IMR-90 (cell line): ENCODE data around the gene TMCC1. TPM values are rescaled to one million over a fixed set of nuclear protein-coding genes. Genes with fewer than 3 reads are reported as not detected.
A peak's percentile ranks its signal among the peaks of the same experiment; 100 is the strongest.

ENCODE experiments used
- ATAC-seq: fragments of 200-7000 bp; cut with Tn5 transposase; 2 replicates; pipeline ENCODE4 v1.9.1; 2020; ENCODE audit warnings: low read depth, mild to moderate bottlenecking, moderate library complexity
- BruUV-seq: library from RNA; stranded (reverse); fragments of 400-500 nt; replicated peaks from 2 replicates; lab custom pipeline; 2021; lab: Mats Ljungman, UMichigan
- CTCF ChIA-PET: fragments of 300-600 bp; formaldehyde crosslinking; extraction: SDS; loops from one replicate; lab custom pipeline; 2021; ENCODE audit warnings: antibody characterized with exemption; lab: Yijun Ruan, JAX
- POLR2A ChIA-PET: fragments of 300-600 bp; sonication (Branson Sonifier 250); formaldehyde crosslinking; loops from one replicate; lab custom pipeline; 2022; ENCODE audit warnings: antibody characterized with exemption; ENCODE audit not compliant: unreplicated experiment; lab: Charles Lee
- DNase-seq: peaks from one replicate; pipeline ENCODE4 v3.0.0; 2013
- H2AFZ ChIP-seq: replicated peaks from 2 replicates; pipeline ENCODE3; 2013; ENCODE audit warnings: low read length, mild to moderate bottlenecking; ENCODE audit not compliant: poor library complexity
- H2AK5ac ChIP-seq: 2 replicates; pipeline ENCODE4 v1.6.1; 2013; ENCODE audit warnings: low read depth, low read length, inconsistent platforms
- H2AK9ac ChIP-seq: replicated peaks from 2 replicates; pipeline ENCODE3; 2013; ENCODE audit warnings: mild to moderate bottlenecking, low read depth, low read length, moderate library complexity; ENCODE audit not compliant: poor library complexity
- H2BK120ac ChIP-seq: 2 replicates; pipeline ENCODE4 v1.6.1; 2013; ENCODE audit warnings: low read depth, low read length, inconsistent platforms
- H2BK15ac ChIP-seq: 3 replicates; pipeline ENCODE4 v1.6.1; 2013; ENCODE audit warnings: low read depth, low read length, inconsistent platforms
- H2BK20ac ChIP-seq: 2 replicates; pipeline ENCODE4 v1.6.1; 2013; ENCODE audit warnings: low read depth, mild to moderate bottlenecking, inconsistent platforms, low read length, moderate library complexity
- H2BK5ac ChIP-seq: 2 replicates; pipeline ENCODE4 v1.6.1; 2013; ENCODE audit warnings: mild to moderate bottlenecking, low read depth, low read length, inconsistent platforms; ENCODE audit not compliant: poor library complexity, severe bottlenecking
- H3K14ac ChIP-seq: replicated peaks from 2 replicates; pipeline ENCODE4 v1.6.1; 2013; ENCODE audit warnings: low read depth, low read length, inconsistent platforms
- H3K18ac ChIP-seq: 2 replicates; pipeline ENCODE4 v1.6.1; 2013; ENCODE audit warnings: low read depth, low read length, control low read depth
- H3K23ac ChIP-seq: 2 replicates; pipeline ENCODE4 v1.6.1; 2013; ENCODE audit warnings: low read depth, low read length, inconsistent platforms
- H3K27ac ChIP-seq: 2 replicates; pipeline ENCODE4 v1.5.1; 2013; ENCODE audit warnings: mild to moderate bottlenecking, control low read depth, low read length; ENCODE audit not compliant: insufficient read depth
- H3K27me3 ChIP-seq: 2 replicates; pipeline ENCODE4 v1.6.1; 2013; ENCODE audit warnings: low read length; ENCODE audit not compliant: control insufficient read depth, insufficient read depth
- H3K36me3 ChIP-seq: 2 replicates; pipeline ENCODE4 v1.6.1; 2013; ENCODE audit warnings: low read length, mixed read lengths; ENCODE audit not compliant: control insufficient read depth, insufficient read depth
- H3K4ac ChIP-seq: 2 replicates; pipeline ENCODE4 v1.6.1; 2013; ENCODE audit warnings: low read depth, low read length, inconsistent platforms
- H3K4me1 ChIP-seq: 2 replicates; pipeline ENCODE4 v1.6.1; 2013; ENCODE audit warnings: low read length, mixed read lengths; ENCODE audit not compliant: control insufficient read depth, insufficient read depth
- H3K4me2 ChIP-seq: 2 replicates; pipeline ENCODE4 v1.6.1; 2013; ENCODE audit warnings: low read depth, mild to moderate bottlenecking, control low read depth, low read length, moderate library complexity
- H3K4me3 ChIP-seq: 2 replicates; pipeline ENCODE4 v1.5.1; 2013; ENCODE audit warnings: low read depth, mild to moderate bottlenecking, control low read depth, low read length, moderate library complexity; ENCODE audit not compliant: insufficient read depth
- H3K56ac ChIP-seq: 2 replicates; pipeline ENCODE4 v1.6.1; 2013; ENCODE audit warnings: low read length, inconsistent platforms; ENCODE audit not compliant: insufficient read depth; ENCODE audit errors: extremely low read depth
- H3K79me1 ChIP-seq, 2 experiments: 2 replicates each; pipeline ENCODE4 v1.6.1; 2013; ENCODE audit warnings: low read length in 2 of 2, inconsistent platforms in 1 of 2, low read depth in 1 of 2
- H3K9ac ChIP-seq: 2 replicates; pipeline ENCODE4 v1.6.1; 2013; ENCODE audit warnings: low read depth, low read length, control low read depth
- H3K9me1 ChIP-seq: 2 replicates; pipeline ENCODE4 v1.6.1; 2013; ENCODE audit warnings: low read length, inconsistent platforms; ENCODE audit not compliant: insufficient read depth
- H3K9me3 ChIP-seq: 2 replicates; pipeline ENCODE4 v1.6.1; 2013; ENCODE audit warnings: low read length; ENCODE audit not compliant: control insufficient read depth, insufficient read depth
- H4K20me1 ChIP-seq: 2 replicates; pipeline ENCODE4 v1.6.1; 2013; ENCODE audit warnings: low read length, inconsistent platforms; ENCODE audit not compliant: insufficient read depth
- H4K5ac ChIP-seq: 2 replicates; pipeline ENCODE4 v1.6.1; 2013; ENCODE audit warnings: mild to moderate bottlenecking, low read depth, low read length, control low read depth
- H4K8ac ChIP-seq, 2 experiments: 2 replicates each; pipeline ENCODE4 v1.6.1; 2013; ENCODE audit warnings: low read depth in 2 of 2, low read length in 2 of 2, control low read depth in 1 of 2, inconsistent platforms in 1 of 2
- H4K91ac ChIP-seq: 2 replicates; pipeline ENCODE4 v1.6.1; 2013; ENCODE audit warnings: low read depth, low read length, inconsistent platforms; ENCODE audit not compliant: insufficient read depth
- CEBPB ChIP-seq: IDR thresholded peaks from 2 replicates; pipeline ENCODE4 v1.6.1; 2012; ENCODE audit warnings: low read depth, low read length, improper control_type of control experiment
- FOS ChIP-seq: fragments of 150-350 bp; IDR thresholded peaks from 2 replicates; pipeline ENCODE4 v1.6.1; 2016; ENCODE audit warnings: low read depth, low read length
- MAFK ChIP-seq: IDR thresholded peaks from 2 replicates; pipeline ENCODE4 v1.6.1; 2012; ENCODE audit warnings: low read depth, low read length, improper control_type of control experiment
- NFE2L2 ChIP-seq: fragments of 150-350 bp; IDR thresholded peaks from 2 replicates; pipeline ENCODE4 v1.6.1; 2016; ENCODE audit warnings: low read depth, mild to moderate bottlenecking, low read length
- RAD21 ChIP-seq: IDR thresholded peaks from 2 replicates; pipeline ENCODE4 v1.6.1; 2012; ENCODE audit warnings: low read length, improper control_type of control experiment
- RFX5 ChIP-seq: IDR thresholded peaks from 2 replicates; pipeline ENCODE4 v1.8.0; 2012; ENCODE audit warnings: low read depth, mild to moderate bottlenecking, low read length, moderate library complexity
- WGBS, 2 experiments: methylation state at CpG; one replicate each; pipeline versions ENCODE4 v1.1.5 to v1.1.7; 2013; ENCODE audit warnings: missing lambda C conversion rate in 2 of 2; ENCODE audit not compliant: insufficient read length in 1 of 2; ENCODE audit errors: extremely low coverage in 2 of 2; 5-methylcytosine and 5-hydroxymethylcytosine counted together
- dilution Hi-C: fragments of 300-500 bp; cut with HindIII; formaldehyde crosslinking; loops from one replicate; pipeline ENCODE4 v1.14.3; 2018; ENCODE audit warnings: low sequenced_read_pairs; ENCODE audit not compliant: unreplicated experiment
- in situ Hi-C: fragments of 300-500 bp; cut with MboI; formaldehyde crosslinking; loops from 3 replicates; pipeline ENCODE4 v1.14.3; 2019; ENCODE audit warnings: low sequenced_read_pairs, inconsistent platforms, mixed read lengths
- intact Hi-C: fragments of 100-400 bp; cut with micrococcal nuclease; formaldehyde crosslinking; loops from 2 replicates; pipeline ENCODE4 v1.10.0; 2022
- polyA plus RNA-seq, 3 experiments: library from polyadenylated mRNA; depleted of rRNA; stranded (reverse); fragments of >200 nt; gene quantifications; 2 replicates each; pipeline ENCODE4 v1.2.3, GENCODE V29; 2012; ENCODE audit warnings: low replicate concordance in 1 of 3
- total RNA-seq: library from RNA; depleted of rRNA; stranded (reverse); fragments of >200 nt; gene quantifications from 2 replicates; pipeline ENCODE4 v1.2.3, GENCODE V29; 2012

Gene TMCC1
- total and polyA plus RNA-seq, 2 of the 4 experiments (the other 2 are of a cell fraction) = 5.0 to 7.3 TPM

GRCh38 chr3:129657261-129658046 lies 236.1 kb downstream of the TMCC1 start:
- Histone ChIP-seq H3K79me1 (peaks cover 0 to 10% of the 10 kb centered on the region in 2 experiments; a peak in 1 of 4 replicates), H3K4me3 (no peak overlapping the region), H3K4me2 (peak overlapping the region; percentile 40; the same call in 1 of the 2 replicates), H2BK5ac (peak overlapping the region; percentile 24), H3K14ac (peak overlapping the region; percentile 38; the same call in 1 of the 2 replicates), H3K9me1 (0 out of 2 replicates have a peak, but pooled peaks cover 2% of the 10 kb centered on the region), H3K9me3 (no peaks in the 10 kb centered on the region), H3K9ac (no peak overlapping the region), H3K36me3 (no peaks in the 10 kb centered on the region), H3K4ac (peak overlapping the region; percentile 53; the same call in 1 of the 2 replicates), H4K20me1 (no peaks in the 10 kb centered on the region), H3K18ac (peak overlapping the region; percentile 93), H2AK9ac (no peak overlapping the region), H2BK15ac (peak overlapping the region; percentile 69; the same call in 2 of the 3 replicates), H2BK120ac (peak overlapping the region; percentile 35), H2AFZ (no peak overlapping the region), H4K5ac (peak overlapping the region; percentile 88), H3K23ac (peak overlapping the region; percentile 2; the same call in 1 of the 2 replicates), H3K27ac (no peak overlapping the region), H4K8ac (peak overlapping the region in 1 of 2 experiments; percentile 44; a peak in 2 of 4 replicates), H3K4me1 (peaks cover 29% of the 10 kb centered on the region), H2AK5ac (no peak overlapping the region), H3K27me3 (no peaks in the 10 kb centered on the region), H3K56ac (no peak overlapping the region), H2BK20ac (no peak overlapping the region; the same call in 1 of the 2 replicates), H4K91ac (peak overlapping the region; percentile 70)
- ChIA-PET CTCF (interaction anchor here (0.5 to 1.0 kb wide), 2 partner anchors 129 to 168 kb away, joined by 3 read pairs; partner anchors contain the start of gene RHO), POLR2A (no interaction called here)
- dilution Hi-C loops = no loop called here
- DNase-seq (peak; percentile 42), ATAC-seq (peak; percentile 32)
- no TSS peak for BruUV-seq
- intact Hi-C loops = no loop called here
- in situ Hi-C loops = loop anchor here (10.0 kb wide), 1 partner anchor 277 kb away; no protein-coding TSS in a partner anchor
- WGBS, 2 experiments = no CpG with 5 or more reads among the region's 2 CpGs
- TF ChIP-seq NFE2L2 (peak; percentile 97), CEBPB (no peak), MAFK (peak; percentile 83), FOS (no peak), RFX5 (no peak), RAD21 (no peak)
